Measurements from ENCODE around the gene MEOX2. TPM values are rescaled to one million over a fixed set of nuclear protein-coding genes. Genes with fewer than 3 reads are reported as not detected.

The MEOX2 gene
- total RNA-seq, 1 experiment from 2014 or later, result 0.22 TPM

- TF ChIP-seq EZH2 (IDR thresholded peaks at IDR 0.05; ENCODE audit: low read depth) (no peak), CTCF (conservative IDR thresholded peaks at IDR 0.05) (no peak)
- Histone ChIP-seq H3K79me2 (ENCODE audit: low read depth) (no peaks in the 10 kb centered on the region), H3F3A (ENCODE audit: insufficient read depth, low read depth) (no peaks in the 10 kb centered on the region), H3K4me2 (no peak within 1 kb of the TSS), H3K36me3 (ENCODE audit: low read depth) (no peaks in the 10 kb centered on the region), H4K20me1 (ENCODE audit: insufficient read depth) (no peaks in the 10 kb centered on the region), H3K27ac (no peak within 1 kb of the TSS), H2AFZ (no peak within 1 kb of the TSS), H3K9me3 (ENCODE audit: insufficient read depth, low read depth) (no peaks in the 10 kb centered on the region), H3K9me2 (ENCODE audit: insufficient read depth) (no peaks in the 10 kb centered on the region), H3K4me1 (replicated peaks; ENCODE audit: insufficient read depth) (no peaks in the 10 kb centered on the region), H3K4me3 (no peak within 1 kb of the TSS), H3K27me3 (ENCODE audit: insufficient read depth, low read depth) (no peaks in the 10 kb centered on the region)
- intact Hi-C loops (cut with micrococcal nuclease; ENCODE audit: unreplicated experiment), result no loop called here
- no TSS peak for BruUV-seq (replicated peaks)
- ChIA-PET CTCF (no interaction called here), POLR2A (ENCODE audit: unreplicated experiment) (no interaction called here)
- DNase-seq, result no peak
These were observed 124.6 kb downstream of the MEOX2 start, which contains the start of gene AGMO for GRCh38 chr7:15561835-15562234. Gene AGMO (minus strand): TSS chr7:15562015.

Other genes starting within 250 kb of the MEOX2 start
- gene AGMO, start 124.7 kb downstream of the MEOX2 start, total RNA-seq (2021), result not detected in 2 replicates